IMR-90 (cell line): ENCODE data around the gene OVCH1.

Experiments
- CEBPB ChIP-seq: IDR thresholded peaks from 2 replicates; pipeline ENCODE4 v1.6.1; 2012; ENCODE audit warnings: low read depth, low read length, improper control_type of control experiment
- CHD1 ChIP-seq: IDR thresholded peaks from 2 replicates; pipeline ENCODE4 v1.6.1; 2012; ENCODE audit warnings: low read depth, low read length, improper control_type of control experiment
- FOS ChIP-seq: fragments of 150-350 bp; IDR thresholded peaks from 2 replicates; pipeline ENCODE4 v1.6.1; 2016; ENCODE audit warnings: low read depth, low read length
- POLR2A ChIP-seq: IDR thresholded peaks from 2 replicates; pipeline ENCODE4 v1.6.1; 2012; ENCODE audit warnings: mild to moderate bottlenecking, low read depth, low read length
- RCOR1 ChIP-seq: IDR thresholded peaks from 2 replicates; pipeline ENCODE4 v1.6.1; 2012; ENCODE audit warnings: mild to moderate bottlenecking, low read length, improper control_type of control experiment; ENCODE audit not compliant: insufficient replicate concordance
- TF ChIP-seq, protein P1 (sequence below): conservative IDR thresholded peaks from 2 replicates; pipeline ENCODE4 v1.5.1; 2012; ENCODE audit warnings: mild to moderate bottlenecking, low read depth, low read length, improper control_type of control experiment

DNA sequence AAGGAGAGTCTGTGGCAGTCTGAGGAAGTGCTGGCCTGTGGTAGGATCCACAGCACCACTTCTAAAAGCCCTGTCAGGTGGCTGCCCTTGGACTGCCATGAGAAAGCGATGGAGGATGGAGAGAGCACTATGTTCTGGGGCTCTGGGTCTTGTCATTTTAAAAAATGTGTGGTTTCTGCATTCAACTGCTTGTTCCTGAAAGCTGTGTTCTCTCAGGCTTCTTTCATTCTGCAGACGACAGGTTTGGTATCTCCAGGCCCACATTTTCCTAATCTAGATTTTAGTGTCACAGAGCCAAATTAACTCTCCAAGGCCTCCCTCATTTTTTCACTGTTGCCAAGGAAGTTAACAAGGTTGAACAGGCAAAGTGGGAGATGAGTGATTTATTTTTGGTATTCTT, 10.5 kb downstream of the OVCH1 start:
- no peak for TF ChIP-seq CEBPB
- TF ChIP-seq, protein P1, sequence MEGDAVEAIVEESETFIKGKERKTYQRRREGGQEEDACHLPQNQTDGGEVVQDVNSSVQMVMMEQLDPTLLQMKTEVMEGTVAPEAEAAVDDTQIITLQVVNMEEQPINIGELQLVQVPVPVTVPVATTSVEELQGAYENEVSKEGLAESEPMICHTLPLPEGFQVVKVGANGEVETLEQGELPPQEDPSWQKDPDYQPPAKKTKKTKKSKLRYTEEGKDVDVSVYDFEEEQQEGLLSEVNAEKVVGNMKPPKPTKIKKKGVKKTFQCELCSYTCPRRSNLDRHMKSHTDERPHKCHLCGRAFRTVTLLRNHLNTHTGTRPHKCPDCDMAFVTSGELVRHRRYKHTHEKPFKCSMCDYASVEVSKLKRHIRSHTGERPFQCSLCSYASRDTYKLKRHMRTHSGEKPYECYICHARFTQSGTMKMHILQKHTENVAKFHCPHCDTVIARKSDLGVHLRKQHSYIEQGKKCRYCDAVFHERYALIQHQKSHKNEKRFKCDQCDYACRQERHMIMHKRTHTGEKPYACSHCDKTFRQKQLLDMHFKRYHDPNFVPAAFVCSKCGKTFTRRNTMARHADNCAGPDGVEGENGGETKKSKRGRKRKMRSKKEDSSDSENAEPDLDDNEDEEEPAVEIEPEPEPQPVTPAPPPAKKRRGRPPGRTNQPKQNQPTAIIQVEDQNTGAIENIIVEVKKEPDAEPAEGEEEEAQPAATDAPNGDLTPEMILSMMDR = no peak
- no peak for TF ChIP-seq POLR2A
- TF ChIP-seq CHD1 = no peak
- no peak for TF ChIP-seq FOS
- TF ChIP-seq RCOR1 = no peak
